ENCODE measurements around the gene TMEM51.

The TMEM51 gene

GRCh38 chr1:15249081-15249480, 95.5 kb downstream of the TMEM51 start:
- no peak overlapping the region for H3K4me3 ChIP-seq (ENCODE audit: low read depth, low read length)
- no peak for DNase-seq (ENCODE audit: low read depth)
- TF ChIP-seq POLR2A (IDR thresholded peaks at IDR 0.05; ENCODE audit: extremely low read depth, insufficient read length) (no peak), CTCF (IDR thresholded peaks at IDR 0.05; ENCODE audit: low read depth, low read length) (no peak), MYC (IDR thresholded peaks at IDR 0.05; ENCODE audit: low read depth, low read length) (no peak), MAX (IDR thresholded peaks at IDR 0.05; ENCODE audit: low read depth, low read length) (no peak)

GRCh38 chr1:15251857-15252835, 98.6 kb downstream of the TMEM51 start:
- no peak for DNase-seq (ENCODE audit: low read depth)
- TF ChIP-seq POLR2A (IDR thresholded peaks at IDR 0.05; ENCODE audit: extremely low read depth, insufficient read length): no peak
- no peak for TF ChIP-seq CTCF (IDR thresholded peaks at IDR 0.05; ENCODE audit: low read depth, low read length)
- no peak for TF ChIP-seq MAX (IDR thresholded peaks at IDR 0.05; ENCODE audit: low read depth, low read length)
- no peak for TF ChIP-seq MYC (IDR thresholded peaks at IDR 0.05; ENCODE audit: low read depth, low read length)
- H3K4me3 ChIP-seq (ENCODE audit: low read depth, low read length): no peak overlapping the region

- TF ChIP-seq MAX (IDR thresholded peaks at IDR 0.05; ENCODE audit: low read depth, low read length): no peak
- no peak for TF ChIP-seq POLR2A (IDR thresholded peaks at IDR 0.05; ENCODE audit: extremely low read depth, insufficient read length)
- TF ChIP-seq MYC (IDR thresholded peaks at IDR 0.05; ENCODE audit: low read depth, low read length): no peak
- no peak for TF ChIP-seq CTCF (IDR thresholded peaks at IDR 0.05; ENCODE audit: low read depth, low read length)
- H3K4me3 ChIP-seq (ENCODE audit: low read depth, low read length): no peak overlapping the region
- DNase-seq (ENCODE audit: low read depth): no peak
Observed at GRCh38 chr1:15254559-15254958, 101.0 kb downstream of the TMEM51 start.

- no peak for TF ChIP-seq CTCF (IDR thresholded peaks at IDR 0.05; ENCODE audit: low read depth, low read length)
- TF ChIP-seq MYC (IDR thresholded peaks at IDR 0.05; ENCODE audit: low read depth, low read length): no peak
- TF ChIP-seq MAX (IDR thresholded peaks at IDR 0.05; ENCODE audit: low read depth, low read length): no peak
- no peak for TF ChIP-seq POLR2A (IDR thresholded peaks at IDR 0.05; ENCODE audit: extremely low read depth, insufficient read length)
- DNase-seq (ENCODE audit: low read depth): no peak
Observed at GRCh38 chr1:15255582-15256149, 102.1 kb downstream of the TMEM51 start.

GRCh38 chr1:15256584-15256983, 103.0 kb downstream of the TMEM51 start:
- no peak overlapping the region for H3K4me3 ChIP-seq (ENCODE audit: low read depth, low read length)
- TF ChIP-seq MAX (IDR thresholded peaks at IDR 0.05; ENCODE audit: low read depth, low read length) (no peak), CTCF (IDR thresholded peaks at IDR 0.05; ENCODE audit: low read depth, low read length) (no peak), MYC (IDR thresholded peaks at IDR 0.05; ENCODE audit: low read depth, low read length) (no peak), POLR2A (IDR thresholded peaks at IDR 0.05; ENCODE audit: extremely low read depth, insufficient read length) (no peak)
- DNase-seq (ENCODE audit: low read depth): no peak

More at GRCh38 chr1:15255582-15256149, 102.1 kb downstream of the TMEM51 start:
- H3K4me3 ChIP-seq (ENCODE audit: low read depth, low read length): no peak overlapping the region
